Measurements from ENCODE around the gene PHF1. TPM values are rescaled to one million over a fixed set of nuclear protein-coding genes. Genes with fewer than 3 reads are reported as not detected.

PHF1 gene
- polyA plus RNA-seq, 1 donor (not counting 4 experiments of a cell fraction or from before 2014, with no cell fraction given), result 15.8 TPM

- Histone ChIP-seq H2AFZ (ENCODE audit: control insufficient read depth, low read length) (no peak overlapping the region), H3K27me3 (ENCODE audit: control insufficient read depth, extremely low read depth, insufficient read depth, low read length) (no peaks in the 10 kb centered on the region), H3K9me3 (ENCODE audit: control insufficient read depth, low read depth, low read length) (no peaks in the 10 kb centered on the region), H3K79me2 (ENCODE audit: control insufficient read depth, insufficient read depth, low read length) (peaks cover 6% of the 10 kb centered on the region), H3K27ac (ENCODE audit: control insufficient read depth, insufficient read depth, low read length) (peak overlapping the region; percentile 52), H3K9me1 (ENCODE audit: control insufficient read depth, extremely low read depth, insufficient read depth, low read length) (no peaks in the 10 kb centered on the region), H3K4me2 (ENCODE audit: control insufficient read depth, extremely low read depth, insufficient read depth, low read depth, low read length) (peak overlapping the region; percentile 81), H3K9ac (ENCODE audit: control insufficient read depth, extremely low read depth, insufficient read depth, low read length) (no peak overlapping the region), H3K36me3 (ENCODE audit: control insufficient read depth in 2 of 2, extremely low read depth in 1 of 2, insufficient read depth in 2 of 2, low read length in 2 of 2) (no peaks in the 10 kb centered on the region), H4K20me1 (ENCODE audit: control insufficient read depth, extremely low read depth, insufficient read depth, low read length) (no peaks in the 10 kb centered on the region), H3K4me1 (ENCODE audit: control insufficient read depth, extremely low read depth, insufficient read depth, low read length) (peaks cover 43% of the 10 kb centered on the region), H3K4me3 (ENCODE audit: control insufficient read depth in 2 of 3, extremely low read depth in 1 of 3, insufficient read depth in 2 of 3, low read depth in 1 of 3, low read length in 3 of 3) (no peak overlapping the region)
- DNase-seq (ENCODE audit: low read depth, low spot score), result no peak
- no peak for TF ChIP-seq EZH2 (IDR thresholded peaks at IDR 0.05; ENCODE audit: low read length)
- no peak for TF ChIP-seq CTCF (optimal IDR thresholded peaks at IDR 0.05 in 1 of 3, IDR thresholded peaks at IDR 0.05 in 1 of 3, conservative IDR thresholded peaks at IDR 0.05 in 1 of 3; ENCODE audit: extremely low read depth in 1 of 3, insufficient read depth in 2 of 3, low read length in 3 of 3)
- dilution Hi-C loops (cut with MboI; ENCODE audit: extremely low pct_ligation_motif_present, low sequenced_read_pairs), result no loop called here
- no peak for FAIRE-seq
Measured at GRCh38 chr6:33429750-33430052, 18.9 kb downstream of the PHF1 start.

- Histone ChIP-seq H3K9me3 (ENCODE audit: control insufficient read depth, low read depth, low read length) (no peaks in the 10 kb centered on the region), H3K79me2 (ENCODE audit: control insufficient read depth, insufficient read depth, low read length) (peaks cover 6% of the 10 kb centered on the region), H2AFZ (ENCODE audit: control insufficient read depth, low read length) (no peak overlapping the region), H4K20me1 (ENCODE audit: control insufficient read depth, extremely low read depth, insufficient read depth, low read length) (no peaks in the 10 kb centered on the region), H3K4me3 (ENCODE audit: control insufficient read depth in 2 of 3, extremely low read depth in 1 of 3, insufficient read depth in 2 of 3, low read depth in 1 of 3, low read length in 3 of 3) (no peak overlapping the region), H3K4me2 (ENCODE audit: control insufficient read depth, extremely low read depth, insufficient read depth, low read depth, low read length) (no peak overlapping the region), H3K27me3 (ENCODE audit: control insufficient read depth, extremely low read depth, insufficient read depth, low read length) (no peaks in the 10 kb centered on the region), H3K9me1 (ENCODE audit: control insufficient read depth, extremely low read depth, insufficient read depth, low read length) (no peaks in the 10 kb centered on the region), H3K36me3 (ENCODE audit: control insufficient read depth in 2 of 2, extremely low read depth in 1 of 2, insufficient read depth in 2 of 2, low read length in 2 of 2) (no peaks in the 10 kb centered on the region), H3K4me1 (ENCODE audit: control insufficient read depth, extremely low read depth, insufficient read depth, low read length) (peaks cover 38% of the 10 kb centered on the region), H3K27ac (ENCODE audit: control insufficient read depth, insufficient read depth, low read length) (no peak overlapping the region), H3K9ac (ENCODE audit: control insufficient read depth, extremely low read depth, insufficient read depth, low read length) (no peak overlapping the region)
- TF ChIP-seq EZH2 (IDR thresholded peaks at IDR 0.05; ENCODE audit: low read length) (no peak), CTCF (optimal IDR thresholded peaks at IDR 0.05 in 1 of 3, IDR thresholded peaks at IDR 0.05 in 1 of 3, conservative IDR thresholded peaks at IDR 0.05 in 1 of 3; ENCODE audit: extremely low read depth in 1 of 3, insufficient read depth in 2 of 3, low read length in 3 of 3) (no peak)
- FAIRE-seq, result no peak
- dilution Hi-C loops (cut with MboI; ENCODE audit: extremely low pct_ligation_motif_present, low sequenced_read_pairs), result no loop called here
- no peak for DNase-seq (ENCODE audit: low read depth, low spot score)
Measured at GRCh38 chr6:33430334-33430733, 19.5 kb downstream of the PHF1 start.

Data from keratinocyte (primary cell).